AG09309 (cell line): ENCODE results near the gene ASIP.
"Not testable (repeated sequence)": the region's sequence is repeated elsewhere in the genome, so short reads cannot be mapped to it uniquely, and the experiment has no call there.

ENCODE experiments used
- DNase-seq: peaks from one replicate; pipeline ENCODE4 v3.0.0-alpha.2; 2010; ENCODE audit warnings: low read depth
- H3K4me3 ChIP-seq: 2 replicates; pipeline ENCODE4 v1.5.1; 2011; ENCODE audit warnings: mild to moderate bottlenecking, low read depth, low read length, moderate library complexity; ENCODE audit not compliant: control insufficient read depth
- CTCF ChIP-seq: IDR thresholded peaks from 2 replicates; pipeline ENCODE4 v1.5.1; 2011; ENCODE audit warnings: mild to moderate bottlenecking, low read depth, low read length, inconsistent platforms; ENCODE audit not compliant: insufficient read depth, control insufficient read depth; ENCODE audit errors: missing control alignments

Gene ASIP

DNA sequence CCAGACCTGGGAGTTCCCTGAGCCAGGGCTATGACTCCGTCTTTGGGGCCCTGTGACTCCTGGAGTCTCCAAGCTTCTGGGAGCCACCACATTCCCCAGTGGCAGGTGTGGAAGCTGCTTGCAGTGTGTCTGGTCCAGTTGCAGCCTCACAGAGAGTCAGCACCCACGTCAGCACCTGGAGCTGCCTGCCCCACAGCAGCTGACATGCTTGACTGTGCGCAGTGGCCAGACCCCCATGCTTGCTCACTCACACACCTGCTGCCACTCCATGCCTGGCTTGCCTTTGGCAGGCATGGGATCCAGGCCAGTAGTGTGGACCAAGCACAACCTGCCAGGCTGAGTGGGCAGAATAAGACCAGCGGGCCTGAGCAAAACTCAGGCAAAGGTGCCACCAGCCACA, 31.0 kb upstream of the ASIP start:
- no peak for TF ChIP-seq CTCF
- DNase-seq: no peak
- no peak overlapping the region for H3K4me3 ChIP-seq

GRCh38 chr20:34211591-34211990, 29.6 kb upstream of the ASIP start:
- no peak for TF ChIP-seq CTCF
- no peak for DNase-seq
- no peak overlapping the region for H3K4me3 ChIP-seq

GRCh38 chr20:34213213-34213612, 28.0 kb upstream of the ASIP start:
- DNase-seq: no peak
- TF ChIP-seq CTCF: no peak
- H3K4me3 ChIP-seq: no peak overlapping the region

DNA sequence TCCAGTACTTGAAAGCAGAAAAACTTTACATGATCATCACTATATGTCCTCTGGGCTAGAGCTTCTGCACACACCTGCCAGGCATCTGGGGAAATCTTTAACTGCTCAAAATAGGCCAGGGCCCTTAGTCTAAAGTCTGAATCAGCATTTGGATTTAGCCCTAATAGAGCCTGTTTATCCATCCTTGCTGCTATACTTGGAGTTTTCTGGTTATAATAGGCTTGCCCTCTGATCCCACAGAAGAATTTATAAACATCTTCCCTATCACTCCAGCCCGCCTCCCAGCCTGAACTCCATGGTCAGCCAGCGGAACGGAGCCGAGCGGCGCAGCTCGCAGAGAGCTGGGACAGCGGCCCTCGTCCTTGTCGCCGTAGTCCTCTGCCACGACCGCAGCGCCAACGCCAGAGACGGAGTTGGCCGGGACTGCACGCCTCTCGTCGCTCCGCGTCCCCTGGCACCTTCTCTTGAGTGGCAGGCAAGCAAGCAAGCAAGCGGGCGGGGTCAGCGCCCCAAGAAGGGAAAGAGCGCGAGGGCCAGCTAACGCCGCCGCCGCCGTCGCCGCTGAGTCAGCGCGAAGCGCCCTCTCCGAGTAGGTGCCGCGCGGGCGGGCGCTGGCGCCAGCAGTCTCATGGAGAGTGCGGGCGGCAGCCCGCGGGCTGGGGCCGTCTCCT, 25.4 kb upstream of the ASIP start:
- DNase-seq: no peak
- no peak for TF ChIP-seq CTCF
- H3K4me3 ChIP-seq: peak overlapping the region; percentile 74

DNA sequence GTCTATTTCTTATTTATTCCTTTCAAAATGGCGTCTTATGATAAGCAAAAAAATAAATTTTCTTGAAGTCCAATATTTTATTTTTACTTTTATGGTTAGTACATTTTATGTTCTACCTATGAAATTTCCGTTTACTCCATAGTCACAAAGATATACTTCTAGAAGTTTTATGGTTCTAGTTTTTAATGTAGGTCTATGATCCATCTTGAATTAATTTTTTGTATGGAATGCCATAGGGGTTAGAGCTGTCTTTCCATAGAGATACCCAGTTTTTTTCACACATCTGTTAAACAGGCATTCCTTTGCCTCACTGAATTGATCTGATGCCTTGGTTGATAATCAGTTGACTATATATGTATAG, 24.9 kb upstream of the ASIP start:
- DNase-seq: no peak
- H3K4me3 ChIP-seq: peak overlapping the region; percentile 74
- TF ChIP-seq CTCF: no peak

DNA sequence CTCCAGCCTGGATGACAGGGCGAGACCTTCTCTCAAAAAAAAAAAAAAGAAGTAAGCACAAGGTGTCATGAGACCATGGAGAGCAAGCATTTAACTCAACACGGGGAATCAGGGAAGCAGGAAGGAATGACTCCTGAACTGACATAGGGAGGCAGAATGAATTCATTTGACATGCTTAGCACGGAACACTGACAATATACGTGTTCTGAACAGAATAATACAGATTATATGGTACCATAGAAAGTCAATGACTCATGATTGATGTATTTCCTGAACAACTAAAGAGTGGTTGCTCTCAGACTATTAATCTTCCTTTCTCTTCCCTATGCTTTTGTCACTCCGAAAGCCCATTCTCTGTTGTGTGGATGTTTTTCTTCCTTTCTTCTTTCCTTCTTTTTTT, 20.7 kb upstream of the ASIP start:
- TF ChIP-seq CTCF: no peak
- H3K4me3 ChIP-seq: no peak overlapping the region
- peak; percentile 24 for DNase-seq

DNA sequence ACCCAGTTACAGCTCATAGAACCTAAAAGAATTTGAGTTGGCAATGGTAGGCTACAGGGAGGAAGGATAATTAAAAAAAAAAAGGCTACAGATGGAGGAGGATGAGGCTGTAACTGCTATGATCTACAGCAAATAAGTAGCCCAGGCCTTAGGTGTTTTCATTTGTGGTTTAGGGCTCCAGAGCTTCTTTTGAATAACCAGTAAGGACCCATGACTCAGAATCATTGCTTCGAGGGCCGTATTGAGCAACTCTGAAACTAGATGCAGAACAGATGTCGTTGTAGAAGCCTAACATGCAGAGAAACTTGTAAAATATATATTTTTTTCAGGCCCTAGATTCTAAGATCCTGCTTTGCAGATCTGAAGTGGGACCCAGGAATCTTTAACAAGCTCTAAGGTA, 19.0 kb upstream of the ASIP start:
- TF ChIP-seq CTCF: no peak
- no peak overlapping the region for H3K4me3 ChIP-seq
- peak; percentile 97 for DNase-seq

DNA sequence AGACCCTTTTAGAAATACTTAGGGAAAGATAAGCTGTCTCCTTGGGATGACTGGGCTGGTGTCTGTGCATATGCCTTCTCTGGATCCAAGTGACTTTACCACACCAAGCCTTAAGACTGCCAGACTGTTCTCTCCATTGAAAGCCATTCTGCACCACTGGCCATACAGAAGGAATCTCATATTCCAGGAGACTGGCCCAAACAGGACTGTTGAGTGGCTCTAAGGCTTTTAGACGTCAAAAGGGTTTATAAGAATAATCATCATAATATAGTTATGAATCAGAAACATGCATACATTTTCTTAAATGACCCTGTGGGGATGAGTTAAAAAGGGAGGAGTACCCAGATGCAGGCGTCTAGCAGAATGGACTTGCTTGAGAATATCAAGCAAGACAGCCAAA, 17.0 kb upstream of the ASIP start:
- DNase-seq: not testable (repeated sequence)

More for the DNA sequence above, 17.0 kb upstream of the ASIP start:
- not testable (repeated sequence) for H3K4me3 ChIP-seq
